OCI-M2 (cell line): Measurements from ENCODE around the gene NKD1.

Source experiments
- DNase-seq: peaks from one replicate; lab custom pipeline; 2025; ENCODE audit not compliant: unreplicated experiment; lab: John Stamatoyannopoulos, UW

NKD1 gene

DNA sequence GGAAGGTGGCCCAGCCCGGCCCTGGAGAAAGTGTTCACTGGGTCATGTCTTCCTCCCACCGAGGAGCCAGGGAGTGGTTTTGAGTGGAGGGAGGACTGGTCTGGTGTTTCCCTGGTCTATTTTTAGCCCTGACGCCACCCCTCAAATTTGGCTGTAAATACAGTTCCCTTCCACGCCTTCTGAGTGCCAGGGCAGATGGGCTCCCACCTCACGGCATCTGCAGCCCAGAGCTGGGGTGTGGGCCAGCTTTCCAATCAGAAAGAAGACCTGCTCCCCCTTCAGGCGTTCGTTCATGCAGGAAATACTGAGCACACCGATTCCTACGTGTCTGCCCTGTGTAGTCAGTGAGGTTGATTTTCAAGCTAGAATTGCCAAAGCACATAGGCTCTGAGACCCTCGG, 79.2 kb downstream of the NKD1 start:
- DNase-seq = no peak

DNA sequence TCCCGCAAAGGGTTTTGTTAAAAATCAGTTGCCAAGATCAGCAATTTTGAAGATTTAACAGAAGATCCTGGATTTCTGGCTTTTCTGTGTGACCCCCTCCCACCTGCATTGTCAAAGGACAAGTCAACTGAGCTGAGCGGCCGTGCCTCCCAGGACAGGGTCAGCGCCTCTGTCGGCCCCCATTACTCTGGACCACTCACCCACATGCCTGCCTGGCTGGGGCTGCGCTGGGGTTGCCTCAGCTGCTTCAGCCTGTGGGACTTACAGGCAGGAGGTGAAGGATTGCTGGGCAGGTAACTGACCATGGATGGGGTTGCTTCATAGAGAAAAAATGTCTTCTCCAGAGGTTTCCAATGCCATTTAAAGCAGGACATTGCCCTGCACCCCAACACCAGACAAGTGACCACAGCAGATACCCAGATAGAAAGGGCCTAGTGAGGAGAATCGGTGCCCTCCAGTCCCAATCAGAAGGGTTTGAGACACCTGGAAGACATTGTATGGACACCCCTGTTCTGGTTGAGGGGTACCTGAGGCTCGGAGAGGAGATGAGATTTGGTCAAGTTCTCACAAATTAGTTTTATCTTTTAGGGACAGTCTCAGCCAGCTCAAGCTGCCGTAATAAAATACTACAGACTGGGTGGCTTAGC, 80.1 kb downstream of the NKD1 start:
- DNase-seq = no peak

DNA sequence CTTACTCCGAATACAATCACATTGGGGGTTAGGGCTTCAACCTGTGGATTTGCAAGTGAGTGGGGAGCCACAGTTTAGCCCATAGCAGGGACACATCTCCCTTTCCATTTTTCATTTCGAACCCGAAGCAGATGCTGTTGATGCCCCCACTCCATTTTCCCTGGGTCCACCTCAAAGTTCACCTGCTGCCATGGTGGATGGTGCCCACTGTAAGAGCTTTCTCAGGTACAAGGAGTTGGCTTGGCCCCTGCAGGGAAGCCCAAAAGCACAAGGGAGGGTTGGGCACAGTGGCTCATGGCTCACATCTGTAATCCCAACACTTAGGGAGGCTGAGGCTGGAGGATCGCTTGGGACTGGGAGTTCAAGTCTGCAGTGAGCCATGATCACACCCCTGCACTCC, 81.1 kb downstream of the NKD1 start:
- DNase-seq = no peak

DNA sequence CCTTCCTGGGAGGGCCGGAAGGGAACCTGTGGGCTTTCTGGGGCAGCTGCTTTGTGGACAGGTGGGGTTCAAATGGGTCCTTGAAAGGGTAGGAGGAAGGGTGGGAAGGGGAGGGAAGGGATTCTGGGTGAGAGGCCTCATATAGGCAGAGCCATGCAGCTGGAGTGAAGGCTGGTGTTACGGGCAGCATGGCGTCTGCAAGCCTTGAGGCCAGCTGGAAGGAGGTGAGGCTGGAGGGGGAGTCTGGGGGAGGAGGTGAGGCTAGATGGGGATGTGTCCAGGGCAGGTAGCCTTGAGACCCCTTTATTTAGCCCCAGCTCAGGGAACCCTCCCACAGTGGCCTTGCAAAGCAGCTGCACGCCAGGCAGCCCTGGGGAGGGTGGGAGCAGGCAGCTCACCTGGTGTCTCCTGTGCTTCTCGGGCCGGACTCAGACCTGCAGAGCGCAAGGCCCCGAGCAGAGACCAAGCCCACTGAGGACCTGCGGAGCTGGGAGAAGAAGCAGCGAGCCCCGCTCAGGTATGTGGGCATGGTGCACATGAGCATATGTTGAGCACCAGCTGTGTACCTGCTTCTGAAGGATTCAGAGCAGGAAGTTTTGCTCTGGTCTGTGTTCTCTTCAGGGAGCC, 82.3 kb downstream of the NKD1 start:
- DNase-seq = no peak

DNA sequence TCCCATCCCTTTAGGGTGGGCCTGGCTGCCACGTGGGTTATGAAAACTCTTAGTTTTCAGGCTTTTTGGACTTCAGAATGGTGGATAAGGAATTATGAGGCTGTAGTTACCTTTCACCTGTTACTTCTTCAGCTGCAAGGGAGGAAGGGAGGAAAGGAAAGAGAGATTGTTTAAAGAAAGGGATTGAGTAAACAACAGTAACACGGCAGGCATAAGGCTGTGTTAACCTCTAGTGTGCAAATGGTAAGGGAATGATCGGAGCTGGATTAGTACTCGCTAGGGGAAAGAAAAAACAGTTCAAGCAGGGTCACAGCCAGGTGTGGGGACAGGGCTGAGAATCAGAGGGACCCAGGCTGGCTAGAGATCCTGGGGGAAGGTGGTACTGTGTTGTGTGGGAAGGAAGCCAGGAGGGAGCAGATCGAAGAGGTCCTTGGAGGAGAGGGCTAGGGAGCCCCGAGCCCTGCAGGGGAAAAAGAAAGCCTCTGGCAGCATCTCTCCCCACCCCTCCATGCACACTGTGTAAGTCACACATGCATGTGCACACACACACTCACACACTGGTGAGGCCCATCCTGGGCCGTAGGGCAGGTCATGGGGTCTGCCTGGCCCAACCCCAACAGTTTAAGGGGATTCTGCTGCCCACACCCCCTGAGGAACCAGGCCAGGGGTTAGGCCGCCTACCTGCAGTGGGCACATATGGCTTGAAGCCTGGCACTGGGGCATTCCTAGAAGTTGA, 83.2 kb downstream of the NKD1 start:
- no peak for DNase-seq

- DNase-seq = no peak
Measured at GRCh38 chr16:50631985-50632576, 83.9 kb downstream of the NKD1 start.

DNA sequence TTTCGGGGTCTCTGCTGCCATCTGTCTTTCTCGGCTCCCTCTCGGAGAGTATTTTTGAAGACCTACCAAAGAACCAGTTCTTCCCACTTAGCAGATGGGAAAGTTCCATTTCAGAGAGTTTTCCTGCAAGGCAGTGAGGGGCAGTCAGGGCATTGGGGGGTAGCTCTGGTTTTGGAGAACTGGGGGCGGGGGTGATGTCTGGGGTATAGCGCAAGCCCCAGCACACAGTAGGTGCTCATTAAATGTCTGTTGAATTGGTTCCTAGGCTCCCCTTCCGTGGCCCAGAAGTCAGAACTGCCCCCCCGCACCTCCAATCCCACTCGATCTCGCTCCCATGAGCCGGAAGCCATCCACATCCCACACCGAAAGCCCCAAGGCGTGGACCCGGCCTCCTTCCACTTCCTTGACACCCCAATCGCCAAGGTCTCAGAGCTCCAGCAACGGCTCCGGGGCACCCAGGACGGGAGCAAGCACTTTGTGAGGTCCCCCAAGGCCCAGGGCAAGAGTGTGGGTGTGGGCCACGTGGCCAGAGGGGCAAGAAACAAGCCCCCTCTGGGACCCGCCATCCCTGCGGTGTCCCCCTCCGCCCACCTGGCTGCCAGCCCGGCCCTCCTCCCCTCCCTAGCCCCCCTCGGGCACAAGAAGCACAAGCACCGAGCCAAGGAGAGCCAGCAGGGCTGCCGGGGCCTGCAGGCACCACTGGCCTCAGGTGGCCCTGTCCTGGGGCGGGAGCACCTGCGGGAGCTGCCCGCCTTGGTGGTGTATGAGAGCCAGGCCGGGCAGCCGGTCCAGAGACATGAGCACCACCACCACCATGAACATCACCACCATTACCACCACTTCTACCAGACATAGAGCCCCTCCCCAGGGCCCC, 85.0 kb downstream of the NKD1 start:
- no peak for DNase-seq

GRCh38 chr16:50634090-50634489, 85.9 kb downstream of the NKD1 start:
- DNase-seq = no peak

- no peak for DNase-seq
Measured at GRCh38 chr16:50634947-50635346, 86.8 kb downstream of the NKD1 start.

DNA sequence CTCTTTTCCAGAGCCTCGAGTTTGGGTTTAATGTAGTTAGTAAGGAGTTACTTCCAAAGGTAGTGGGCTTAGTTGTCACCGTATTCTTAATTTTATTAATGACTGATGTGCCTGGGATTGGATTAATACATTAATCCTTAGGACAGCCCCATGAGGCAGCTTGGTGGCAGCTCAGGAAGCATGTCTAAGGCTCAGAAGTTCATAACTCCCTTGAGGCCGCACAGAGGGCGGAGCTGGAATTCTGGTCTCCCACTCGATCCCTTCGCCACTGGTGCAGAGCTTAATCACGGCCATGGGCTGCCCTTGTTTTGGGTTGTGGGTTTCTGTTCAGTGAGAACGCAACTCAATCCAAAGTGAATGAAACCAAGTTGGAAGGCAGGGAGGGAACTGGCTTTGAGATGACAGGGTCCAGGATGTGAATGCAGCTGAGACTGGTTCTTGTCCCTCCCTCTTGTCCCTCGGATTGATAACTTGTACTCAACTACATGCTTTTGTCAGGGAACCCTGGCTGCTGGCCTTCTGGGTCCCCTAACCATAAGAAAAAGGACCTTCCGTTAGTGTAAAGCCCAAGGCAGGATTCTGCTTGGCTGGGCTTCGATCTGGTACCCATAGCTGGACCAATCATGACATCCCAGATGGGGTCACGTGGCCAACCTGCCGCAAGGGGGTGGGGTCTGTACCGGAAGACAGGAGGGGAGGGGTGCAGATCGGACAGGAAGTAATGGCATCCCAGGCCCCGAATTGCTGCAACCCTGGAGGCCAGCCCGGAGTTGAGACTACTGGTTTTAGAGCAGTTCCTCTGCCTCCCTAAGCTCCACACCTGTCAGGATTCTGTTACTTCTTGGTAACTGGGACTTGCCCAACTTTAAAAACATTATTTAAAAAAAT, 87.6 kb downstream of the NKD1 start:
- DNase-seq = no peak

DNA sequence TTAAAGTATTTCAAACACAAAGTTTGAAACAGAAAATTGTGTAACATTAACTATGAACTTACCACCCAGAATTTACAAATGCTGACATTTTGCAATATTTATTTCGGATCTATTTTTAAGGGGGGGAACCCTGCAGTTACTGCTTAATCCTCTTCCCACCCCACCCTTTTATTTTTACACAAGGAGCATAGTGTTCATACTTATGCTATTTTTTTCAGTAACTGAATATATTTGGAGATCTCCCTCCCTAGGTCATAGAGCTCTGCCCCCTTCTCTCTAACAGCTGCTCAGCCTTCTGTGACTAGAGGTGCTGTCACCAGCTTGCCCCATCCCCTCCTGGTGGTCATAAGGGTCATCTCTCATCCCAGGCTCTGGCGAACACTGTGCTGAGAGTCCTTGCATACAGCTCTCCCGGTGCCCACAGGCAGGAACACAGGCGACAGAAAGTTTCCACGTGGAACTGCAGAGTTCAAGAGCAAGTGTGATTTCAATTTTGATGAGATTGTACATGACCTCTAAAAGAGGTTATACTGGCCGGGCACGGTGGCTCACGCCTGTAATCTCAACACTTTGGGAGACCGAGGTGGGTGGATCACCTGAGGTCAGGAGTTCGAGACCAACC, 88.7 kb downstream of the NKD1 start:
- no peak for DNase-seq

DNA sequence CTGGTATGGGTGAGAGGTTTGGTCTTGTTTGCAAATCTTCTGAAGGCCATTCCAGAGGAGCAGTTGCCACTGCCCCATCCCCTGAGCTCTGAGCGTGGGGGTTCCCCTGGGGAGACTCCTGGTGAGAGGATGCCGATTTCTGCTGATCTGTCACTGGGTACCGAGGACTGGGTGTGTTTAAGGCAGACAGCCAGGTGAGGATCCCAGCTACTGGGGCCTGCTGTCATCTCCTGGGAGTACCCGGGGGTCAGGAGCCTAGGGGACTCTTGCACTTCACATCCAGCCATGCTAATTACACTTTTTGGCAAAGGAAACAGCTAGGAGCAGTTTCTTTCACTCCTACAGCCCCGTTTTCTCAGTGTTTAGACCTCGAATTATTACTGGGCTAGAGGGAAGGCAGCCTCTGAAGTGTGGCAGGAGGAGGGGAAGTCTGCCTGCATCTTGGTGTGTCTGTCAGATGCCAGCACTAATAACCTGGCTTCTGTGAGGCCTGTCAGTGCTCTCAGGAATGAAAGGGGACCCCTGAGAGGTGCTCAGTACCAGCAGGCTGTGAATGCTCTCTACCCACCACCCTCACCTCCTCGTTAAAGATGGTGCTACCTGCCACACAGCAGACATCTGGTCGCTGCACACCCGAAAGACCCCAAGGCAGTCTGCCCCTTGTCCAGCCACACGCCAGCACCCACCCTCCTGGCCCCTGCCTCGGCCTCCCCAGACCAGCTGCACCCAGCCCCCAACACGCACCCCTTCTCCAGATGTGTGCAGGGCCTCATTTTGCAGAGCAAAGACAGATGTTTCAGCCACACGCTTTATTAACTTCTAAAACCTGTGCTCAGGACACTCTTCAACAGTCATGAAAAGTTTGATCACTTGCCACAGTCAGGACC, 89.8 kb downstream of the NKD1 start:
- DNase-seq = no peak

DNA sequence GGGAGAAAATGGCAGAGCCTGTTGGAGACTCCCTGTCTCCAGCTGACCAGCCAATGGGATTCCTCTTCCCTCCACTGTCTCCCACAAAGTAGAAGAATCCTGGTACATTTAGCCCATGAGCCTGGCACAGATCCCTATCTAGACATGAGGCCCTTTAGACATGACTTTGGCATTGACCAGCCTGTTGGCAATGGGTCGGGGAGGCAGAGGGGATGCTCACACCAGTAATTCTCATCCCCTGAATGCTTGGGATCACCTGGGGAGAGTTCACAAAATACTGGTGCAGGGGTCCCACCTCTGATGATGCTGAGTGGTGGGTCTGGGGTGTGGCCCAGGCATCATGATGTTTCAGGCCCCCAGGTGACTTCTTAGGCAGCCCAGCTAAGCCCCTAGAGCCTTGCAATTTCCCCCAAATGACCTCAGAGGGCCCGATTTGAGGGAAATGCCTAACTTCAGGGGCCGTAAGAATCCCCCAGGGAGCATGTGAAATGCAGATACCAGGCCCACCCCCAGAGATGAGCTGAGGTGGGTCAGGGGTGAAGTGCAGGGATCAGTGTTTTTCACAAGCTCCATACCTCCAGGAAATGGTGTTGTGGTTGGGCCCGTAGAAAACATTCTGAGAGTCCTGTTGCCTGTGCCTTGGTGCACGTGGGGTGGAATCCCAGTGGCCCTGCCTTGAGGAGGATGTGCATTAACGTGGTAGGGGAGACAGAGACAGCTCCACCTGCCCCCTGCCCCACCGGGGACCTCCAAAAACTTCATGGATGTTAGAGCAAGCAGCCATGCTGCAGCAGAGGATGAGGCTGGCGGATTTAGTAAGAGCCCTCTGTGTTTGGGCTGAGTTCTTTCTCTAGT, 90.8 kb downstream of the NKD1 start:
- DNase-seq = no peak

DNA sequence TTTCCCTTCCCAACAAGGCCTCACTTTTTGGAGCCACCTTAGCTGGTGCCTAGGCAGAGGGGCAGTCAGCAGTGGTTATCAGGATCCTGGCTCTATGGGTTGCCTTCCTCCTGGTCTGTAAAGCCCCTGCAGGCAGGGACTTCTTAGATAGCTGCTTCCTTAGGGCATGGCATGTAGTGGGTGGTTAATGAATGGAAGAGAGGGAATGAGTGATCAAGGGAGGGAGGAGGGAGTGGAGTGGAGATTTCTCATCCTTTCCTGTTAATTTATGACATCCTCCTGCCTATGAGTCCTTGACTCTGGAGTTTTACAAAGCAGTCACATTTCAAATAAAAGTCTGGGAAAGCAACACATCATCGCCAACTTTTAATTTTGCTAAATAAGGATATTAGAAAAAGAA, 92.2 kb downstream of the NKD1 start:
- DNase-seq = no peak

- no peak for DNase-seq
Measured at GRCh38 chr16:50640919-50641817, 93.0 kb downstream of the NKD1 start.

DNA sequence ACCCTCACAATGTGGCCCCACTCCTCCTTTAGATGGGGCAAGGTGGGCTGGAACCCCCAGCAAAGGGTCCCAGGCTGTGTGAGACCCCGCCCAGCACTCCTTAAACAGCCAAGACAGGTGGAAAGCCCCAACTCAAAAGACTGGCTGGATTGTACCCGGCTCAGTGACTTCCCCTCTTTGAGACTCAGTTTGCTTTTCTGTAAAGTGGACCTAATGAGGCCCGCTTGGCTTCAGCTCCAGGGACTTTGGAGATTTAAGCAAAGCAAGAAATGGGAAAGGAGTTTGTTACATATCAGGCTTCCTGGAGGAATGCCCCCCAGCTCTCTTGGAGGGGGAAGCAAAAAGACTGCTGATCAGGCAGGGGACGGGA, 93.6 kb downstream of the NKD1 start:
- no peak for DNase-seq

DNA sequence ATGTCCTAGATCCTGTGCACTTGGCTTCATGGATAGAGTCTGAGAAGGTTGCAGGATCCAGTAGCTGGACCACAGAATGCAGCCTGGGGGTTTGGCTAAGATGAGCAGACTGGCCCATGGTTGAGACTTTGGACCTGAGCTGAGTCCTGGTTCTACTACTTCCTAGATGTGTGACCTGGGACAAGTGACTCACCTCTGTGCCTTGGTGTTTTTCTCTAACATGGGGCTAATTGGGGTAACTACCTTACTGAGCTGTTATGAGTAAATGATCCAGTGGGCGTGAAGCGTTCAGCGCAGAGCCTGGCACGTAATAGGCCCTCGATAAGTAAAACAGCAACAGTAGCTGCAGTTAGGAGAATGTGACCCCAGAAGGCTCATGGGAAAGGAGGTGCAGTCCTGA, 94.2 kb downstream of the NKD1 start:
- no peak for DNase-seq
